ENCODE results near the gene POLG2.
"Not testable (repeated sequence)": the region's sequence is repeated elsewhere in the genome, so short reads cannot be mapped to it uniquely, and the experiment has no call there.

Gene POLG2

DNA sequence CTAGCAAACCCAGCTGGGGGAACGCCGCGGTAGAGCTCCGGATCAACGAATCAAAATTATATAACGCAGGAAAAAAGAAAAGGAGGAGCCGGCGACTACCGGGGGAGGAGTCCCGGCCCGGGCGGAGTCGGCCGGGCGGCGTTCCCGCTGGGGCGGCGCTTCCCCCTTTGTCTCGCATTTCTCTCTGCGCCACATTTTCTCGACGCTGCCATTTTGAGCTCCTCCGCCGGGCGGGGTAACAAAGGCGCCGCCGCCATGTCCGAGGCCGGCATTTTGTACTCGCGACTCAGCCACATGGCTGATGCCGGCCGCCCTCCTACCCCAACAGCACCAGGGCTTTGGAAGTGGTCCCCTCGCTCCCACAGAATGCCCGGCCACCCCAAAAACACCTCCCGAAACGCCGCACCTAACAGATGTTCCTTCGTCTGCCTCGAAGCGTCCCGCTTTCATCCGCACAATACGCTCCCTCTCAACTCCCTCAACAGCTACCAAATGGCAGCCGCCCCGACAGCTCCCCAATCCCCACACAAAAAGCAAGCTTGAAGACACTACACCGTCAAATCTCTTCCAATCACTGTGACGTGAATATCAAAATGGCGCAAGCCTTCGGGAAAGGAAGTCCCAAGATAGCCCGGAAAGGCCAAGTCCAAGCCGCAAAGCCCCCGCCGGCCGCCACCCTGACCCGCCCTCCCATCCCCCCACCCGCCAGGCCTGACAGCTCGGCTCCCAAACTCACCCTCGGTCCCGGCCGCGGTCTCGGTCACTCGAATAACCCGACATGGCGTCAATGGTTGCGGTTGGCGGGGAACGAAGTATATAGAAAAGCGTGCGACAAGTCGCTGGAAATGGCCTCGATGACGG lies 8.7 kb upstream of the POLG2 start:
- DNase-seq = peak; percentile 67

DNA sequence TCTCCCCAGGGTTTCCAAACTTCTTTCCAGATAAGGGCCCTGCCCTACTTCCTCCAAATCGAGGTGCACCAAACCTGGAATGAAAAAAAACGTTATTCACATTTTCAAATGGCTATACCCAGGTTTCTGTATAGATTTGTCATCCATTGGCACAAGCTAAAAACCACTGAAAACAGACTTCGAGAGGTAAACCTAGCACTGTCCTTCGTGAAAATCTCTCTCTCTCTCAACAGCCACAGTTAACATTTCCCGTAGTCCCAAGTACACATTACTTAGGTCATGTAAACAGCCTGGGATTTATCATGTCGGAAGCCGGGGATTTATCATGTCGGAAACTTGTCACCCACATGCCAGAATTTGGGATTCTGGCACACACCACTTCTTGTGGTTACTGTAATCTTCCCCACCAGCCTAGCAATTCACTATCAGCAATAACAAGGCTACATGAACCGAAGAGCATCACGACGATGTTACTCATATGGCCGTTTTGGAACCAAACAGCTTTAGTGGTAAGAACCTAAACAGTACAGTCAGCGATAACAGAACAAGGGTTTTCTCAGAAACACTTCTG lies 8.0 kb upstream of the POLG2 start:
- no peak for DNase-seq

DNA sequence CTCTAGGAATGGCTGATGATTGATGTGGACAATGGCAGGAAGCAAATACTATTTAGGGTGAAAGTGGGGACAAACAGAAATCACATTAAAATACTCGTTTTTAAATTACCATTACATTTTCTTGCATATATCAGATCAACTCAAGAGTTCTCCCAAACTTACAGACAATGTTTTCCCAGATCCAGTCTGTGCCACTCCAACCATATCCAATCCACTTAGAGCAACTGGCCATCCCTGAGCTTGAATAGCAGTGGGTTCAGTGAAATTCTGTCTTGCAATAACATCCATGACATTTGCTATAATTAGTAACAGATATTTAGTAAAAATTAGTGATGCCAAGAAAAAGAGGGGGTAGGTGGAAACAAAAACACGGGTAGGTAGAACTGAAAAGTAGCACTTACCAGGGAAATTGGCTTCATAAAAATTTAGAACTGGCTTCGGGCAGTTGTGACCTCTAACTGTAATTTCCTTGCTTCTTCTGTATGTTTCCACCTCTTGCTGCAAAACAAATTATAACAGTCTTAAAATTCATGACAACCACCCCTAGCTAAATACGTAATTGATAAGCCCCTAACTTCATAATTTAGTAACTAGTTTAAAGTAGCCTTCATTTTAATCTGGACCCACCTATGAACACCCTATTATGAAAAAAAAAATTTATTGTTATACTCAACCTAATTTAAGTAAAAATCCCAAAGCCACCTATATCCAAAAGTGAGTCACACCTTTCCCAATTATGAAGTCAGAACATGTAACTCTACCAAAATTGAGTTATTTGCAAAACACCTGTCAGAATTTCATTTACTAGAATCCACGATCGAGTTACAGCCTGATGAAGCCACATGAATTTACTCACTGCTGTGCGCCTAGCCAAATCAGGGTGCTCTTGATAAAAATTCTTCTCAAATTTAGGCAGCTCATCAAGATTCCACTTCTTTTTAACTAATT lies 7.2 kb upstream of the POLG2 start:
- DNase-seq = no peak

DNA sequence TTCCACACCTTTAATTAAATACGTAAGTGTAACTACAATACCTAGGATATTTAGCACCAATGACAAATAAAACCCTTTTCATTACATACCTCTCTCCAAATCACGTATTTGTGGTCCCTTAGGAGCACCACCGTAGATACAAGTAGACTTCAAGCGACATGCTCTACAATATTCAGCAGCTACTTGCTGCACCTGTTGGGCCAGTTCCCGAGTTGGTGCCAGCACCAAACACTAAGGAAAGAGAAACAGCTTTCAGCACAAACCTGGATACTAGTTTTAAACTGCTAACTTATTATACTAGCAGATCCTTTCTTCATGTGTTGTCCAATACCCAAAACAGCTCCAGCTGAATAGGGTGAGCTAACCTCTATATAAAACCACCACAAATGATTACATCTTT lies 6.5 kb upstream of the POLG2 start:
- no peak for DNase-seq

DNA sequence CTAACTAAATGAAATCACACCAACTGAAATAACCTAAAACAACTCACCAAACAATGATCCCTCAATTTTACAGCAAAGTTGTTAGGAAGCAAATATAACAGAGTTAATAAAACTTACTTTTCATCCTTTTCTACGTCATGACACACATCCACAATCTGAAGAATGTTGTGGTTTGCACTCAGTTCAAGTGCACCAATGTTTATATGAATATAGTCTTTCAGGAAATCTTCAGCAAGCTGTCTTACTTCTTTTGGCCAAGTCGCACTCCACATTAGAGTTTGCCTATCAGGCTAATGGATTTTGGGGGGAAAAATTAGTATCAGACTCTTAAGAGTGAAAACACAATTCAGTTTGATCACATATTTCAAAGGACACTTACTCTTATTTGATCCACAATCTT lies 6.0 kb upstream of the POLG2 start:
- DNase-seq = no peak

DNA sequence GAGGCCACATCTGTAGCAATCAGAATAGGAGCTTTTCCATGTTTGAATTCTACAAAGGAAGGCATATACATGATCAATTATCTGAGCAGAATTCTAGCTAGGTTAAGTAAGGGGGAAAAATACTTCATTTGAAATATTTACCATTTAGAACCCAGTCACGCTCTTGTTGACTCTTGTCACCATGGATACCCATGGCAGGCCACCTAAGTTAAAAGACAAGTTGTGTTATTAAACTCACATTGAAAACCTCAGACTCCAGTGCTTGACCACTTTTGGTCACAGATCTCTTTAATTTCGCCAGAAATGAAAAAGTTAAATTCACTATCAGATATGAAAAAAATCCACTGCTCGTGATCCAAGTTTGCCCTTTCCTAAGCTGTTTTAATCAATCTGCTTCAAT lies 5.2 kb upstream of the POLG2 start:
- no peak for DNase-seq

DNA sequence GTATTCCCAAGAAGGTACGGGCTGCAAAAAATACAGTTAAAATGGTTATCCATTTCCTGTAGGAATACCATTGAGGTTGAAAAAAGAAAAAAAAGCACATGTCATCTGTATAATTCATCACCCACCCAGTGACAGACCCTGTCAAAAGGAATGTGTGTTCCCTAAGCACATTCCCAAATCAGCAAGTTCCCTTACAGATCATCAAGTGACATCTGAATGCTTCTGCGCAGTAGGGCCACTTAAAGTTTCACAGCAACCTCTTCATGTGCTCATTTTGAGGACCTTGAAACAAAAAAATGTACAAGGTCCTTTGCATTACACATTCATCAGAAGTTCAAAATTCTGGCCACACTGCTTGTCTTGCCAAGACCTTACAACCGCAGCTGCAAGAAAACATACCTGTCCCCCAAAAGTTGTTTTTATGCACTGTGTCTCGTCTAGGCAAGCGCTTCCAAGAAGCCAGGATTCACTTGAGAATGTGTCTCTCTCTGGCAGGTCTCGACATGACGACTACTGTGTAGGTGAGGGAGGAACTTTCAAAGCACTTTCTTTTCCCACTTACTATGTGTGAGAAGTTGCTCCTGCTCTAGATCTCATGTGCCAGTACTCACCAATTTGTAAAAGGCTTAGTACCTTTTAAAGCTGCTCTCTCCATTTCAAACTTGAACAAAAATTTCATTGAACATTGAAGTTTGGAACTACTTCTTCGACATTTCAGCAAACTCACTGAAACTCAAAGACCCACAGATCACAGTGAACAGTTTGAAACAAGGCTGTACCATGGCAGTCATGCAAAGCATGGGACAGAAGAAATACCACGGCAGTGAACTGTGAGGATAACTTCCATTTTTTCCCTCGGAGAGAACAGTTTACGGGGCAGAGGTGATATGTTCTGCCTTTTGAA lies 4.3 kb upstream of the POLG2 start:
- no peak for DNase-seq

DNA sequence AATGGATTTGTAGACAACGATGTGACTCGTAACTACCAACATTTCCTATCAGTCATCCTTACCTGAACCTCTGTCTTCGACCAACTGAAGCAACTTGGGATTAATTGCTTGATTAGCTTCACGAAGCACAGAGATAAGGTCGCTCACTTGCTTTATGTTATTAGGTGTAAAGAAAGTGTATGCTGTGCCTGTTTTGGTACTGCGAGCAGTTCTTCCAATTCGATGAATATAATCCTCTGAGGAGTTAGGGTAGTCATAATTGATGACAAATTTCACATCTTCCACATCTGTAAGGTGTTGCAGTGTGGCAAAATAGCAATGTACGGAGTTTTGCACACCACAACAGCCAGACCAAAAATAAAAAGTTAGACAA lies 3.6 kb upstream of the POLG2 start:
- no peak for DNase-seq

DNA sequence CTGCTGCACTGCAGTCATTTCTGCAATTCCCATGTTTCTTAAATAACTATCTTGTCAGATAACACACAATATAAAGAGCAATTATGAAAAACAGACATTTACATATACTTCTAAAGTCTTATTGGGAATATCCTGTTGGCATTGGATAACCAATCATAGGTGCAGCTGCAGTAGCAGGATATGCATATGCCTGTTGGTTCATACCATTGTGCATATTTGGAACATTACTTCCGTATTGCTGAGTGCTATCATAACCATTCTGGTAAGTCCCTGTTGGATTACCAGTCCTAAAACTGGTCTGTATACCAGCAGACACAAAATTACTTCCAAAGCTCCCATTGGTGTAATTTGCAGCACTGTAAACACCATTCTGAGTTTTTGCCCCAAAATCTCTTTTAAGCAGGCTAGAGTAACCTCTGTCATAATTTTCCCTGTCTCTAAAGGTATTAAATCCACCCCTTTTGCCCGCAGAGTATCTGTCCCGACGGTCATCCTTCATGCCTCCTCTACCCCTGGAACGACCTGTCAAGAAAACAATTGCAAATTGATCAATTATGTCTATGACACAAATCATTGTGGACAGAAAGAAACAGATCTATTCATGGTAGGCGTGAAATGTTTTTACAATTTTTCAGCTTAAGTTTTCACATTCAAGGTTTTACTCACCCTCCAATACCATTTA lies 3.1 kb upstream of the POLG2 start:
- DNase-seq = no peak

DNA sequence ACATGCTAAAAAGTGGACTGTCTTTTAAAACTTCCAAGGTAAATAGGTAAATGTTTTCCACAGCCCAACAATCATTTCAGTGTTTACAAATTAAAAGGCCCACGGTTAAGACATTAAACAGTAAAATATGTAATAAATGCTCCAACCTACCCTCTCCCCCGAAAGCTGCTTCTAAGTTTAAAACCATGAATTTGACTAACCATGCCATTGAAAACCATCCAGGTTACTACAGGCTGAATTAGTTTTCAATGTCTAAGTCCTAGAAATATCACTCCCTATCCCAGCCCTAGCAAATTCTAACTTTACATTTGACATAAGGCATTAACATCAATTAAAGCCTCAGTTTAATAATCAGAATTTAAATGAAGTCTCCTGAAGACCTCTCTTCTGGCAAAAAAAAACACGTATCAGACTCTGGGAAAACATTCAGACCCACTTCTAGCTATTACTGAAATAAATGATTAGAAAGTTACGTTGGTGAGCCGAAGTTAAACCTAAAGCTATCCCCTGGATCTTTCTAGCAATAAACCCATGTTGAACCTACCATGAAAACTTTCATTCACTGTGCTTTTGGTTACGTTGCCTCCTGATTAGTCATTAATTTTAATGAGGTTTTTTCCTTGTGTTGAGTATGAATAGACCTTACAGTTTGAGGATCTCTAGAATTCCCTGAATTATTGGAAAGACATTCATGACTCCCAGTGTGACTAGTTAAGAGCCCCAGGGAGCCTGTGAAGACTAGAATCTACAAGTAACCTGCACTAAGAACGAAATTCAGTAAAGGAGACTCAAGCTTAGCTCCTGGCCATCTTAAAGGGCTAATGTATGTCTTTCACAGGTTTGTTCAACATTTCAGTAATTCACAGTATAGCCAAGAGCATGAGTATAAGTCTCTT lies 1.7 kb upstream of the POLG2 start:
- no peak for DNase-seq

DNA sequence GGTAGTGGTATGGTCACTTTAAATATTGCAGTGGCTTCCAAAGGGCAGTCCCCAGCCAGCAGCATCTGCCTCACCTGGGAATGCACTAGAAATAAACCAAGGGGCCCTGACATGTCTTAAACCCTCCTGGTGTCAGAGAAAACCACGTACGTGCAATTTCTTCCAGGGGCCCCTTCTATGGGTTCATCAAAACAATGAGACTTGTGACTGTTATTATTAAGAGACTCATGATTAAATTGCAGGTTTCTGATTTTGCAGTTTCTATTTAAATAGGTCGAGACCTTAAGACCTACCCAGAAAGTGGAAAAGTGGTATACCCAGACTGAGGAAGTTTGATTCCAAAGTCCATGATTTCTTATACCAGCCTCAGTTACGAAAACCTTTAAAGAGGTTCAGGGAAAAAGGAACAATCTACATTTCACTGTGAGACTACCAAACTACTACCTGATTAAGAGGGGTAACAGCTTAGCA lies 746 bp upstream of the POLG2 start:
- no peak for DNase-seq

DNA sequence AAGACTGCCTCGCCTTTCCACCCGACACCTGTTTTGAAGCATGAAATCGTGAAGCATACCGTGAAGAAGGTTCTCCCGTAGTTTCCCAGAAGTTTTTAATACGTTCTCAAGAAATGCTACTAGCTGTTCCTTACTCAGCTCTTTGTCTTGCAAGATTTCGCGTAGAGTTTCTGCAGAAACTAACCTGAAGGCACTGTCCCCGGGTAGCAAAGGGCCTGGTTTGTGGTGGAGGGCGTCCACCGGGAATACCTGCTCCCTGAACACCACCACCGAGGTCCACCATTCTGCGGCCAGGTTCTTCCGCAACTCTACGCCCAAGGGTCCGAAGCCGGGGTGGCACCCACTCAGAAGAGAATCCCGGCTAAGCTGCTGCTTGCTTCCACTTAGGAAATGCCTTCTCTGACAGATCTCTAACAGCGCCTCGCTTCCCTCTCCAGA lies 487 bp downstream of the POLG2 start:
- no peak for DNase-seq

DNA sequence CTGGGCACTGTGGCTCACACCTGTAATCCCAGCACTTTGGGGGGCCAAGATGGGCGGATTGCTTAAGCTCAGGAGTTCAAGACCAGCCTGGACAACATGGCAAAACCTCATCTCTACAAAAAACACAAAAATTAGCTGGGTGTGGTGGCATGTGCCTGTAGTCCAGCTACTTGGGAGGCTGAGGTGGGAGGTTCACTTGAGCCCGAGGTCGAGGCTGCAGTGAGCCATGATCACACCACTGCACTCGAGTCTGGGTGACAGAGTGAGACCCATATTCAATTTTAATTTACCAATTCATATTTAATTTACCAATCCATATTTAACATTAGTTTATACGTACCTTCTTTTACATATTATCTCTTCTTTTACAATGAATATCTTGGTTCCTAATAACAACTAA lies 1.6 kb downstream of the POLG2 start:
- not testable (repeated sequence) for DNase-seq

DNA sequence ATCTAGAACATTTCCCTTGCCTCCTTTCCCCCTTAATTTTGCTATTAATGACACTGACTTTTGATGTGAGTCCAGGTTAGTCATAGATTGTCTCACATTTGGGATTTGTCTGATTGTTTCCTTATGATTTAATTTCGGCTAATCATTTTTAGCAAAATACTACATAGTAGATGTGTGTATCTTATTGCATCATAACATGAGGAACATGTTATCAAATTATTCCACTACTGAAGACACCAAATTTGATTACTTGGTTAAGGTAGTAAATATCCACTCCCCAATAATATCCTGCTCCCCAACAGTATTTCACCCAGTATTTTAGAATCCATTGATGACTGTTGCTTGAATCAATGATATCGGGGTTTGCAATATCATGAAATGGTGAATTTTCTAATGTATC lies 2.7 kb downstream of the POLG2 start:
- DNase-seq = no peak

DNA sequence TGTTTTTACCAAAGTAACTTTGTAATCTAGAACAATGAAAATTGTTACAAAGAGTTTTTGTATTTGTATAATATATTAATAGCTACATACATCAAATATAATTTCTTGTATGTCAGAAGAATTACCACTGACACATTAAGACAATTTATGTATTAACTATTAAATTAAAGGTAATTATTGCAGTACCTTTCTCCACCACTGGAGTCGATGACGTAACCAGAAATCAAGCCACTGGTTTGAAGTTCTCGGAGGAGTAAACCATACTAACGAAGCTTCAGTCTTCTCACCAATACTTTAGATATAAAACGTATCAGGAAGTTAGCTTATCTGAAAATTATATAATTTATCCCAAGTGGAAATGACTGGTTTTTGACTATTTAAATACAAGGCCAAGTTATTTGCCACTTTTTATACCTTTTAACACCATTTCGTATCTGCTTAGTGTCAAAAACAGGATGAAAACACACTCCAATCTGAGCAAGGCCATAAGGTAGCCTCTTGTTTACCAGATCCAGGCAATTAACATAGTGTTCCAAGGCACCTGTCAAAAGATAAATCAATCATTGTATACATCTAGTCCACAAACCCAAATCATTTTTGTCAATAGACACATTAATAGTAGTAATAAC lies 4.3 kb downstream of the POLG2 start:
- DNase-seq = no peak

DNA sequence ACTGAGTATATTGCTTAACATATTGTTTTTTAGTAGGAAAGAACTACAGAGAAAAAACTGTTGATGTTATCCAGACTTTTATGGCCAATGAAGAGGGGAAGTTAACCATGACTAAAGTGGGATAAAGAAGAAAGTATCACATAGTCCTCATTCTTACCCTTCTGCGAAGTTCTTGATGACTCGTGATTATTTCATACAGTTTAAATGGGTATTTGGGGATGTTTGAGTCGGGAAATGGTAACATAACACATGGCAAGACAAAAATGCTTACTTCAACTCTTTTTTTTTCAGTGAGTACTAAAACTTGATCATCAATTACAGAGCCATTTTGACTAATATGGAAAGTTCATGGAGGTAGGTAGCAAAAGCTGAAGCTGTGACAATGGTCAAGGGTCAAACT lies 4.9 kb downstream of the POLG2 start:
- DNase-seq = no peak

DNA sequence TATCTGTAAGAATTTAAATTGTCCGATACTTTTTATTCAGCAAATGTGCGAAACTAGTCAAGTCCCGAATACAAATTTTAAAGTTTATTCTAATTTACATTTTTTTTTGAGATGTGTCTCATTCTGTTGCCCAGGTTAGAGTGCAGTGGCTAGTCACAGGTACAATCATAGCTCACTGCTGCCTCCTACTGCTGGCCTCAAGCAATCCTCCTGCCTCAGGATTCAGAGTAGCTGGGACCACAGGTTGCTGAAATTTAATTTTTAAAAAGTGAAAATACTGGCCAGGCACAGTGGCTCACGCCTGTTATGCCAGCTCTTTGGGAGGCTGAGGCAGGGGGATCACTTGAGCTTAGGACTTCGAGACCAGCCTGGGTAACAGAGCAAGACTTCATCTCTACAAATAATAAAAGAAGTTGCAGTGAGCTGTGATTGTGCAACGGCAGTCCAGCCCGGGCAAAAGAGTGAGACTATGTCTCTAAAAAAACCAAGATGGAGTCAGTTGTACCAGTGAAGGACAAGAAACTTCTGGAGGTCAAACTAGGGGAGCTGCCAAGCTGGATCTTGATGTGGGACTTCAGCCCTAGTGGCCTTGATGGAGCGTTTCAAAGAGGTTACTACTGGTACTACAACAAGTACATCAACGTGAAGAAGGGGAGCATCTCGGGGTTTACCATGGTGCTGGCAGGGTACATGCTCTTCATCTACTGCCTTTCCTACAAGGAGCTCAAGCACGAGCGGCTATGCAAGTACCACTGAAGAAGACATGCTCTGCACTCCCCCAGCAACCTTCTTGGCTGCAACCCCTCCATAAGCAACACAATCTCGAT lies 5.6 kb downstream of the POLG2 start:
- no peak for DNase-seq

DNA sequence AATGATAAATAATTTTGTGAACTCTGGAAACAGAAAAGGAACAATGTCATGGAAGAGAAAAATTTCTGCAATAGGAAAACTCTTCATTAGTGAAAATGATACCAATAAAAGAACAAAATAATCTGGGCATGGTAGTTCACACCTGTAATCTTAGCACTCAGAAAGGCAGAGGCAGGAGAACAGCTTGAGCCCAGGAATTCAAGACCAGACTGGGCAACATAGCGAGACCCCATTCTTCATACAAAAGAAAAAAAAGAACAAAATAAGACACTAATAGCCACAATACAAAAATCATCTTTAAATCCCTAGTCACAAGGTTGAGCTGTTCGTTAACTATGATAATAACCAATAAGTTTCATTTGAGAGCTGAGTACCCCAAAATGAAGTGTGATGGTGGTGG lies 8.6 kb downstream of the POLG2 start:
- DNase-seq = no peak

DNA sequence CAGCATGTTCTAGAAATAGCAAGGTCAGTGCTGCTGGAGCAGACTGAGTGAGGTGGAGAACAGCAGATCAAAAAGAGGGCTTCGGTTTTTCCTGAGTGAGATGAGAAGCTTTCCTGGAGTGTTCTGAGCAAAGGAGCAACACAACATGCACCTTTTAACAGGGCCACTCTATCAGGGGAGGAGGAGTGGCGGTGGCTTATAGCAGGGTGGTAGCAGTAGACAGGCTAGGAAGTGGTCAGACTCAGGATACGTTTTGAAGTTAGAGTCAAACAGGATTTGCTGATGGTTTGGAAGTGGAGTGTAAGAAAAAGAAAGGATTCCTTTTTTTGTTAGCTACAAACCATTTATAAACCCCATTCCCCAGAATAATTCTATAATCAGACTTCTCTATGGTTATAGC lies 12.5 kb downstream of the POLG2 start:
- DNase-seq = no peak

Data from effector CD8-positive, alpha-beta T cell (primary cell).